CD4-positive, alpha-beta T cell treated with Interleukin-6 at 100 ng/mL for 8 hours (primary cell): ENCODE measurements around the gene NOX3.
"Not testable (repeated sequence)": the region's sequence is repeated elsewhere in the genome, so short reads cannot be mapped to it uniquely, and the experiment has no call there.

Experiments
- DNase-seq: peaks from one replicate; pipeline ENCODE4 v3.0.0-alpha.2; 2020; ENCODE audit warnings: mixed read lengths, low spot score

NOX3 gene

GRCh38 chr6:155468543-155468942, 12.9 kb upstream of the NOX3 start:
- DNase-seq, result not testable (repeated sequence)

GRCh38 chr6:155466539-155466938, 10.9 kb upstream of the NOX3 start:
- DNase-seq, result no peak

GRCh38 chr6:155461556-155461955, 5.9 kb upstream of the NOX3 start:
- DNase-seq, result no peak

GRCh38 chr6:155454471-155454870, 1.2 kb downstream of the NOX3 start:
- DNase-seq, result no peak

- DNase-seq, result no peak
These were observed 1.6 kb downstream of the NOX3 start for GRCh38 chr6:155454008-155454407.

- no peak for DNase-seq
These were observed 3.1 kb downstream of the NOX3 start for GRCh38 chr6:155452576-155452975.

- not testable (repeated sequence) for DNase-seq
These were observed 4.1 kb downstream of the NOX3 start for GRCh38 chr6:155451530-155451929.

GRCh38 chr6:155450240-155450581, 5.4 kb downstream of the NOX3 start:
- DNase-seq, result no peak

- DNase-seq, result no peak
These were observed 6.0 kb downstream of the NOX3 start for GRCh38 chr6:155449450-155450239.

- DNase-seq, result no peak
These were observed 6.8 kb downstream of the NOX3 start for GRCh38 chr6:155448668-155449449.

GRCh38 chr6:155447949-155448348, 7.7 kb downstream of the NOX3 start:
- no peak for DNase-seq

GRCh38 chr6:155444952-155445903, 10.4 kb downstream of the NOX3 start:
- DNase-seq, result no peak

- DNase-seq, result no peak
These were observed 11.3 kb downstream of the NOX3 start for GRCh38 chr6:155444120-155444917.

GRCh38 chr6:155443168-155443567, 12.5 kb downstream of the NOX3 start:
- no peak for DNase-seq

- DNase-seq, result no peak
These were observed 13.1 kb downstream of the NOX3 start for GRCh38 chr6:155442562-155442961.

GRCh38 chr6:155441112-155441465, 14.6 kb downstream of the NOX3 start:
- DNase-seq, result no peak

- no peak for DNase-seq
These were observed 15.1 kb downstream of the NOX3 start for GRCh38 chr6:155440398-155441111.

- no peak for DNase-seq
These were observed 16.3 kb downstream of the NOX3 start for GRCh38 chr6:155439376-155439775.

GRCh38 chr6:155436981-155437749, 18.5 kb downstream of the NOX3 start:
- no peak for DNase-seq

- DNase-seq, result no peak
These were observed 20.7 kb downstream of the NOX3 start for GRCh38 chr6:155434829-155435423.
